ENCODE data around the gene ZBTB2.
A peak's percentile ranks its signal among the peaks of the same experiment; 100 is the strongest.

GRCh38 chr6:151440930-151441329 is 49.6 kb upstream of the ZBTB2 start:
- TF ChIP-seq, protein P1, sequence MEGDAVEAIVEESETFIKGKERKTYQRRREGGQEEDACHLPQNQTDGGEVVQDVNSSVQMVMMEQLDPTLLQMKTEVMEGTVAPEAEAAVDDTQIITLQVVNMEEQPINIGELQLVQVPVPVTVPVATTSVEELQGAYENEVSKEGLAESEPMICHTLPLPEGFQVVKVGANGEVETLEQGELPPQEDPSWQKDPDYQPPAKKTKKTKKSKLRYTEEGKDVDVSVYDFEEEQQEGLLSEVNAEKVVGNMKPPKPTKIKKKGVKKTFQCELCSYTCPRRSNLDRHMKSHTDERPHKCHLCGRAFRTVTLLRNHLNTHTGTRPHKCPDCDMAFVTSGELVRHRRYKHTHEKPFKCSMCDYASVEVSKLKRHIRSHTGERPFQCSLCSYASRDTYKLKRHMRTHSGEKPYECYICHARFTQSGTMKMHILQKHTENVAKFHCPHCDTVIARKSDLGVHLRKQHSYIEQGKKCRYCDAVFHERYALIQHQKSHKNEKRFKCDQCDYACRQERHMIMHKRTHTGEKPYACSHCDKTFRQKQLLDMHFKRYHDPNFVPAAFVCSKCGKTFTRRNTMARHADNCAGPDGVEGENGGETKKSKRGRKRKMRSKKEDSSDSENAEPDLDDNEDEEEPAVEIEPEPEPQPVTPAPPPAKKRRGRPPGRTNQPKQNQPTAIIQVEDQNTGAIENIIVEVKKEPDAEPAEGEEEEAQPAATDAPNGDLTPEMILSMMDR (IDR thresholded peaks at IDR 0.05) = peak in 3 of 7 experiments; percentile 18 to 26 (median 20)
- TF ChIP-seq POLR2A (IDR thresholded peaks at IDR 0.05) = no peak

Data from body of pancreas (tissue), 4 donors.